PC-9 (cell line): ENCODE measurements around the gene PGLYRP2. TPM values are rescaled to one million over a fixed set of nuclear protein-coding genes. Genes with fewer than 3 reads are reported as not detected.

Experiments used
- BruUV-seq: library from RNA; stranded (reverse); fragments of 400-500 nt; replicated peaks from 2 replicates; lab custom pipeline; 2021; lab: Mats Ljungman, UMichigan
- CTCF ChIA-PET: fragments of 300-600 bp; sonication (Branson Sonifier 250); formaldehyde crosslinking; loops from one replicate; lab custom pipeline; 2022; ENCODE audit warnings: antibody characterized with exemption; lab: Charles Lee
- POLR2A ChIA-PET: fragments of 300-600 bp; sonication (Branson Sonifier 250); formaldehyde crosslinking; loops from one replicate; lab custom pipeline; 2022; ENCODE audit warnings: antibody characterized with exemption; ENCODE audit not compliant: unreplicated experiment; lab: Charles Lee
- DNase-seq, 2 experiments: peaks; one replicate each; pipeline versions ENCODE4 v3.0.0 to v3.0.0-alpha.2; 2015 to 2022; ENCODE audit warnings: mixed read lengths in 1 of 2
- H2AFZ ChIP-seq: fragments of 200-600 bp; sonication (generic); 2 replicates; pipeline ENCODE4 v1.8.1; 2017; ENCODE audit warnings: antibody characterized with exemption
- H3F3A ChIP-seq: fragments of 200-600 bp; sonication (generic); 2 replicates; pipeline ENCODE4 v1.8.1; 2017; ENCODE audit warnings: antibody characterized with exemption, mild to moderate bottlenecking, low read depth; ENCODE audit not compliant: insufficient read depth
- H3K27ac ChIP-seq: fragments of 200-600 bp; sonication (generic); 2 replicates; pipeline ENCODE4 v1.6.1; 2016; ENCODE audit warnings: mixed run types
- H3K27me3 ChIP-seq: fragments of 200-600 bp; sonication (generic); 2 replicates; pipeline ENCODE4 v1.6.1; 2016; ENCODE audit warnings: low read depth, mixed run types; ENCODE audit not compliant: insufficient read depth
- H3K36me3 ChIP-seq: fragments of 200-600 bp; sonication (generic); 2 replicates; pipeline ENCODE4 v1.6.1; 2016; ENCODE audit warnings: low read depth, mixed run types
- H3K4me1 ChIP-seq: fragments of 200-600 bp; sonication (generic); replicated peaks from 2 replicates; pipeline ENCODE4 v1.6.1; 2016; ENCODE audit warnings: mixed run types; ENCODE audit not compliant: insufficient read depth
- H3K4me2 ChIP-seq: fragments of 200-600 bp; sonication (generic); 2 replicates; pipeline ENCODE4 v1.6.1; 2017; ENCODE audit warnings: mixed run types
- H3K4me3 ChIP-seq: fragments of 200-600 bp; sonication (generic); 2 replicates; pipeline ENCODE4 v1.6.1; 2016; ENCODE audit warnings: mixed run types
- H3K79me2 ChIP-seq: fragments of 200-600 bp; sonication (generic); 2 replicates; pipeline ENCODE4 v1.6.1; 2017; ENCODE audit warnings: low read depth, mixed run types
- H3K9me2 ChIP-seq: fragments of 200-600 bp; sonication (generic); 2 replicates; pipeline ENCODE4 v1.8.1; 2017; ENCODE audit warnings: mild to moderate bottlenecking; ENCODE audit not compliant: insufficient read depth
- H3K9me3 ChIP-seq: fragments of 200-600 bp; sonication (generic); 2 replicates; pipeline ENCODE4 v1.8.1; 2016; ENCODE audit warnings: low read depth; ENCODE audit not compliant: insufficient read depth
- H4K20me1 ChIP-seq: fragments of 200-600 bp; sonication (generic); 2 replicates; pipeline ENCODE4 v1.8.1; 2017; ENCODE audit not compliant: insufficient read depth
- CTCF ChIP-seq: fragments of 200-600 bp; sonication (generic); conservative IDR thresholded peaks from 2 replicates; pipeline ENCODE4 v1.6.1; 2017; ENCODE audit warnings: mixed run types, antibody characterized with exemption, mild to moderate bottlenecking, moderate library complexity
- EZH2 ChIP-seq: fragments of 200-600 bp; sonication (generic); IDR thresholded peaks from 2 replicates; pipeline ENCODE4 v1.8.0; 2017; ENCODE audit warnings: antibody characterized with exemption, low read depth
- intact Hi-C: fragments of 100-400 bp; cut with micrococcal nuclease; formaldehyde crosslinking; loops from one replicate; pipeline ENCODE4 v1.10.0; 2022; ENCODE audit not compliant: unreplicated experiment
- total RNA-seq: library from RNA; stranded (reverse); gene quantifications from 2 replicates; pipeline ENCODE4 v1.2.3, GENCODE V29; 2021

Gene PGLYRP2
- total RNA-seq, 1 experiment from 2014 or later = not detected

DNA sequence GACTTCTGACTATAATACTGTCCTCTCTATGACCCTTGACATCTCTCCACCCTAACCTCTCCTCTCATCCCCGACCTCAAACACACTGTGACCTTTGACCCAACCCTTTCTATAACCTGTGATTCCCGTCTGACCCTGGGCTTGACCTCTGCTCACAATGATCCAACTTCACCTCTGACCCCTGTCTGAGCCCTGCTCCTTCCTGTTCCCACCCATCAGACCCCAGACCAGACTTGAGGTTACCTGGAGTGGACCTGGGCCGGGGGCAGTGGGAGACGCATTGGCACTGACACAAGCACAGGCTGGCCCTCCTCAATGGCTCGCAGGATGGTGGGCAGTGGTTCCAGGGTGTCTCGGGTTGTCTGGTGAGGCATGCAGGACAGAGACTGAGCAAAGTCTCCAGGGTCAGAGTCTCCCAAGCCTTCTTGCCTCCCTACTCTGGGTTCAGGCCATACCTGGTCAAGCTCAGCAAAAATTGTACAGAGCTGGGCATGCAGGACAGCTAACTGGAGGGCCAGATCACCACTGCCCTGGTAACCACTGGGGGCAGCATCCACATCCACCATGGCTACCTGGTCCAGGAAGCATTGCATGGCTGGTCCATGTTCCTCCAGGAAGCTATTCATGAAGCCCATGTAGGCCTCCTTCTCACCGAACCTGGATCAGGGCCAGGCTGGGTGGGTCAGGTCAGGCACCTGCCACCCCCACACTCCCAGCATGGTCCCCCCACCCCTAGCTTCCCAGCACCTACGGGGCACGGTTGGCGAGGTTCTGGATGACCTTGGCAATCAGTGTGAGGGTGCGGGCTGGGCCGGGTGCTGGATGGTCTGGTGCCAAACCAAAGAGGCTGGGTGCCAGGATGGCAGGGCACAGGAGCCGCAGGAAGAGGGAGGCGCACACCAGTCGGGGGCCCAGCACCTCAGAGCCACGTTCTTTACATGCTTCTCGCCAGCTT is 25.1 kb downstream of the PGLYRP2 start:
- CTCF ChIA-PET = no interaction called here
- no peaks in the 10 kb centered on the region for H3K36me3 ChIP-seq
- intact Hi-C loops = no loop called here
- H2AFZ ChIP-seq = no peak overlapping the region
- H3K79me2 ChIP-seq = no peaks in the 10 kb centered on the region
- H3K9me2 ChIP-seq = no peaks in the 10 kb centered on the region
- no peaks in the 10 kb centered on the region for H4K20me1 ChIP-seq
- no peaks in the 10 kb centered on the region for H3K9me3 ChIP-seq
- TF ChIP-seq EZH2 (no peak), CTCF (peak; percentile 43)
- no peak overlapping the region for H3K27ac ChIP-seq
- peaks cover 21% of the 10 kb centered on the region for H3F3A ChIP-seq
- no TSS peak for BruUV-seq
- no peak overlapping the region for H3K4me3 ChIP-seq
- H3K27me3 ChIP-seq = no peaks in the 10 kb centered on the region
- no peak overlapping the region for H3K4me2 ChIP-seq
- H3K4me1 ChIP-seq = peaks cover 10% of the 10 kb centered on the region; the same call in 1 of the 2 replicates
- POLR2A ChIA-PET = interaction anchor here (0.5 to 0.9 kb wide), 3 partner anchors 9 to 382 kb away, joined by 3 to 6 read pairs (median 5); no protein-coding TSS in a partner anchor
- no peak for DNase-seq

- no peaks in the 10 kb centered on the region for H4K20me1 ChIP-seq
- no peaks in the 10 kb centered on the region for H3K9me2 ChIP-seq
- H3K79me2 ChIP-seq = no peaks in the 10 kb centered on the region
- intact Hi-C loops = no loop called here
- H3K9me3 ChIP-seq = no peaks in the 10 kb centered on the region
- ChIA-PET POLR2A (interaction anchor here (0.6 kb wide), 4 partner anchors 17 to 1317 kb away, joined by 3 to 51 read pairs (median 8); partner anchors contain the start of gene ASF1B), CTCF (interaction anchor here (1.6 kb wide), 1 partner anchor 34 kb away, joined by 3 read pairs; the partner anchor contains the start of gene AKAP8L)
- TF ChIP-seq CTCF (no peak), EZH2 (no peak)
- H3K4me2 ChIP-seq = peak overlapping the region; percentile 86
- peak overlapping the region; percentile 78; the same call in 1 of the 2 replicates for H2AFZ ChIP-seq
- H3K4me3 ChIP-seq = peak overlapping the region; percentile 40; the same call in 1 of the 2 replicates
- no peak overlapping the region for H3K27ac ChIP-seq
- H3K4me1 ChIP-seq = peaks cover 10% of the 10 kb centered on the region; the same call in 1 of the 2 replicates
- H3K36me3 ChIP-seq = no peaks in the 10 kb centered on the region
- peaks cover 31% of the 10 kb centered on the region for H3F3A ChIP-seq
- no TSS peak for BruUV-seq
- no peak for DNase-seq
- H3K27me3 ChIP-seq = no peaks in the 10 kb centered on the region
These were observed 26.2 kb downstream of the PGLYRP2 start for GRCh38 chr19:15453091-15453578.
